OCI-LY3 (cell line): ENCODE data around the gene CTNNBIP1.

Experiments
- EZH2phosphoT487 ChIP-seq: fragments of 200-600 bp; shearing (Covaris generic); IDR thresholded peaks from 2 replicates; pipeline ENCODE4 v1.6.1; 2018; ENCODE audit warnings: antibody characterized with exemption, mixed run types, low read depth
- TF ChIP-seq, protein P1 (sequence below): fragments of 200-600, 300-600 bp; sonication (generic); IDR thresholded peaks from 2 replicates; pipeline ENCODE4 v1.5.1; 2014; ENCODE audit warnings: antibody characterized with exemption, low read length, low read depth

GRCh38 chr1:9882296-9882944 lies 27.6 kb downstream of the CTNNBIP1 start:
- TF ChIP-seq, protein P1, sequence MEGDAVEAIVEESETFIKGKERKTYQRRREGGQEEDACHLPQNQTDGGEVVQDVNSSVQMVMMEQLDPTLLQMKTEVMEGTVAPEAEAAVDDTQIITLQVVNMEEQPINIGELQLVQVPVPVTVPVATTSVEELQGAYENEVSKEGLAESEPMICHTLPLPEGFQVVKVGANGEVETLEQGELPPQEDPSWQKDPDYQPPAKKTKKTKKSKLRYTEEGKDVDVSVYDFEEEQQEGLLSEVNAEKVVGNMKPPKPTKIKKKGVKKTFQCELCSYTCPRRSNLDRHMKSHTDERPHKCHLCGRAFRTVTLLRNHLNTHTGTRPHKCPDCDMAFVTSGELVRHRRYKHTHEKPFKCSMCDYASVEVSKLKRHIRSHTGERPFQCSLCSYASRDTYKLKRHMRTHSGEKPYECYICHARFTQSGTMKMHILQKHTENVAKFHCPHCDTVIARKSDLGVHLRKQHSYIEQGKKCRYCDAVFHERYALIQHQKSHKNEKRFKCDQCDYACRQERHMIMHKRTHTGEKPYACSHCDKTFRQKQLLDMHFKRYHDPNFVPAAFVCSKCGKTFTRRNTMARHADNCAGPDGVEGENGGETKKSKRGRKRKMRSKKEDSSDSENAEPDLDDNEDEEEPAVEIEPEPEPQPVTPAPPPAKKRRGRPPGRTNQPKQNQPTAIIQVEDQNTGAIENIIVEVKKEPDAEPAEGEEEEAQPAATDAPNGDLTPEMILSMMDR = no peak
- TF ChIP-seq EZH2phosphoT487 = no peak
